Stimulated activated CD4-positive, alpha-beta T cell treated with anti-CD3 and anti-CD28 coated beads, Interleukin-4, amount 100 ng/mL, for 1 hour (primary cell): ENCODE measurements around the gene WASF2.

Source experiments
- DNase-seq: peaks from one replicate; pipeline ENCODE4 v3.0.0-alpha.2; 2020

Gene WASF2

GRCh38 chr1:27372022-27372807, 117.8 kb downstream of the WASF2 start:
- DNase-seq, result no peak

GRCh38 chr1:27368869-27369582, 120.9 kb downstream of the WASF2 start:
- DNase-seq, result no peak

- no peak for DNase-seq
These were observed 122.8 kb downstream of the WASF2 start for GRCh38 chr1:27367160-27367650.

- DNase-seq, result peak; percentile 38
These were observed 123.4 kb downstream of the WASF2 start, which contains the start of gene MAP3K6 for GRCh38 chr1:27366411-27367159. MAP3K6 (minus strand) TSS chr1:27366961; CDS start chr1:27366597, 364 bp downstream.

- peak; percentile 74 for DNase-seq
These were observed 123.9 kb downstream of the WASF2 start for GRCh38 chr1:27366113-27366410.

GRCh38 chr1:27365372-27366112, 124.4 kb downstream of the WASF2 start:
- peak; percentile 74 for DNase-seq

- no peak for DNase-seq
These were observed 125.1 kb downstream of the WASF2 start for GRCh38 chr1:27364696-27365371.

- no peak for DNase-seq
These were observed 125.9 kb downstream of the WASF2 start for GRCh38 chr1:27363766-27364695.

GRCh38 chr1:27361553-27361952, 128.4 kb downstream of the WASF2 start:
- no peak for DNase-seq

GRCh38 chr1:27361044-27361402, 128.9 kb downstream of the WASF2 start:
- DNase-seq, result no peak

GRCh38 chr1:27360159-27361043, 129.6 kb downstream of the WASF2 start:
- DNase-seq, result peak; percentile 48

GRCh38 chr1:27359822-27360158, 130.2 kb downstream of the WASF2 start:
- DNase-seq, result no peak

- no peak for DNase-seq
These were observed 131.0 kb downstream of the WASF2 start for GRCh38 chr1:27358928-27359313.

- no peak for DNase-seq
These were observed 131.7 kb downstream of the WASF2 start for GRCh38 chr1:27358038-27358927.

GRCh38 chr1:27357281-27358037, 132.5 kb downstream of the WASF2 start:
- DNase-seq, result peak; percentile 81

- DNase-seq, result peak; percentile 51
These were observed 133.2 kb downstream of the WASF2 start for GRCh38 chr1:27356619-27357280.

GRCh38 chr1:27356277-27356618, 133.7 kb downstream of the WASF2 start:
- no peak for DNase-seq

GRCh38 chr1:27355683-27356082, 134.3 kb downstream of the WASF2 start:
- no peak for DNase-seq
